Mesothelial cell of epicardium (in vitro differentiated cells): ENCODE measurements around the gene KSR1. TPM values are rescaled to one million over a fixed set of nuclear protein-coding genes. Genes with fewer than 3 reads are reported as not detected.

Source experiments
- DNase-seq, 2 experiments: peaks; one replicate each; pipeline ENCODE4 v3.0.0; 2021; ENCODE audit warnings: low spot score in 2 of 2; ENCODE audit not compliant: unreplicated experiment in 2 of 2
- H3K27ac Mint-ChIP-seq: 2 replicates; pipeline ENCODE4 v1.8.0; 2021; ENCODE audit warnings: mixed read lengths
- H3K27me3 Mint-ChIP-seq: 2 replicates; pipeline ENCODE4 v1.8.0; 2021; ENCODE audit warnings: low read depth, mixed read lengths
- H3K36me3 Mint-ChIP-seq: 2 replicates; pipeline ENCODE4 v1.8.0; 2021; ENCODE audit warnings: mixed read lengths
- H3K4me1 Mint-ChIP-seq: 2 replicates; pipeline ENCODE4 v1.8.0; 2021; ENCODE audit warnings: mixed read lengths
- H3K4me3 Mint-ChIP-seq: 2 replicates; pipeline ENCODE4 v1.8.0; 2021; ENCODE audit warnings: mild to moderate bottlenecking, moderate library complexity, mixed read lengths
- H3K9me3 Mint-ChIP-seq: 2 replicates; pipeline ENCODE4 v1.8.0; 2021; ENCODE audit warnings: mixed read lengths
- total RNA-seq: library from RNA; stranded (reverse); gene quantifications from 3 replicates; pipeline ENCODE4 v1.2.1, GENCODE V29; 2021
- TF ChIP-seq, protein P1 (sequence below): fragments of 200-600 bp; sonication (generic); IDR thresholded peaks from one replicate; pipeline ENCODE4 v1.5.0; 2021; ENCODE audit warnings: antibody characterized with exemption; ENCODE audit not compliant: unreplicated experiment

Gene KSR1
- total RNA-seq, 1 donor from 2014 or later, result 69.4 TPM

GRCh38 chr17:27466376-27466742 lies 10.1 kb downstream of the KSR1 start:
- no peaks in the 10 kb centered on the region for H3K27me3 Mint-ChIP-seq
- TF ChIP-seq, protein P1, sequence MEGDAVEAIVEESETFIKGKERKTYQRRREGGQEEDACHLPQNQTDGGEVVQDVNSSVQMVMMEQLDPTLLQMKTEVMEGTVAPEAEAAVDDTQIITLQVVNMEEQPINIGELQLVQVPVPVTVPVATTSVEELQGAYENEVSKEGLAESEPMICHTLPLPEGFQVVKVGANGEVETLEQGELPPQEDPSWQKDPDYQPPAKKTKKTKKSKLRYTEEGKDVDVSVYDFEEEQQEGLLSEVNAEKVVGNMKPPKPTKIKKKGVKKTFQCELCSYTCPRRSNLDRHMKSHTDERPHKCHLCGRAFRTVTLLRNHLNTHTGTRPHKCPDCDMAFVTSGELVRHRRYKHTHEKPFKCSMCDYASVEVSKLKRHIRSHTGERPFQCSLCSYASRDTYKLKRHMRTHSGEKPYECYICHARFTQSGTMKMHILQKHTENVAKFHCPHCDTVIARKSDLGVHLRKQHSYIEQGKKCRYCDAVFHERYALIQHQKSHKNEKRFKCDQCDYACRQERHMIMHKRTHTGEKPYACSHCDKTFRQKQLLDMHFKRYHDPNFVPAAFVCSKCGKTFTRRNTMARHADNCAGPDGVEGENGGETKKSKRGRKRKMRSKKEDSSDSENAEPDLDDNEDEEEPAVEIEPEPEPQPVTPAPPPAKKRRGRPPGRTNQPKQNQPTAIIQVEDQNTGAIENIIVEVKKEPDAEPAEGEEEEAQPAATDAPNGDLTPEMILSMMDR, result no peak
- H3K9me3 Mint-ChIP-seq, result no peaks in the 10 kb centered on the region
- no peaks in the 10 kb centered on the region for H3K36me3 Mint-ChIP-seq
- peaks cover 7% of the 10 kb centered on the region for H3K4me1 Mint-ChIP-seq
- H3K4me3 Mint-ChIP-seq, result no peak overlapping the region
- H3K27ac Mint-ChIP-seq, result no peak overlapping the region
- no peak for DNase-seq

DNA sequence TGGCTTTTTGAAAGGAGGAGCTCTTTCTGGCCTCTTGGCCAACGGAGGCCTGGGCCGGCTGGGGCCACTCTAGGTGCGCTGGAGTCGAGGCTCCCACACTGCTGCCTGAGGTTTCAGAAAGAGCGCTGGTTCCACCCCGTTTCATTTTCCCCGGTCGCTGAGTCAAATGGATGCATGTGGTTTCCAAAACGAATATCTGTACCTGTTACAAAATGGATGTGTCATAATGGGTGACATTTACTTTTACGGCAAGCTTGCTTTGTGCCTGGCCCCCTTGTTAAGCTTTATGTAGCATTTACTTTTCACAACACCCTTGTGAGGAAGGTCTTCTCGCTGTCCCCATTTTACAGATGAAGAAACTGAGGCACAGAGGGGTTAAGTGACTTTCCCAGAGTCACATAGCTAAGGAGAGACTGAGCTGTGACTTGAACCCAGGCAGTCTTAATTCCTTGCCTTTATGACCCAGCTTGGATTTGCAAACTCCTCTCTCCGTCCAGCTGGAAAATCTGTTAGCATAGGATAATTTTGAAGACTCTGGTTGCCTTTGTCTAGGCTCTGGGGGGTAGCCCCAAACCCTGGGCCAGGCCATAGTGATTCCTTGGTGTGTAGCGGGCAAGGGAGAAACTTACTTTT lies 10.6 kb downstream of the KSR1 start:
- H3K36me3 Mint-ChIP-seq, result no peaks in the 10 kb centered on the region
- no peaks in the 10 kb centered on the region for H3K9me3 Mint-ChIP-seq
- H3K4me1 Mint-ChIP-seq, result peaks cover 2% of the 10 kb centered on the region
- TF ChIP-seq, protein P1, result no peak
- no peak overlapping the region for H3K4me3 Mint-ChIP-seq
- DNase-seq, result no peak
- H3K27me3 Mint-ChIP-seq, result no peaks in the 10 kb centered on the region
- H3K27ac Mint-ChIP-seq, result no peak overlapping the region

DNA sequence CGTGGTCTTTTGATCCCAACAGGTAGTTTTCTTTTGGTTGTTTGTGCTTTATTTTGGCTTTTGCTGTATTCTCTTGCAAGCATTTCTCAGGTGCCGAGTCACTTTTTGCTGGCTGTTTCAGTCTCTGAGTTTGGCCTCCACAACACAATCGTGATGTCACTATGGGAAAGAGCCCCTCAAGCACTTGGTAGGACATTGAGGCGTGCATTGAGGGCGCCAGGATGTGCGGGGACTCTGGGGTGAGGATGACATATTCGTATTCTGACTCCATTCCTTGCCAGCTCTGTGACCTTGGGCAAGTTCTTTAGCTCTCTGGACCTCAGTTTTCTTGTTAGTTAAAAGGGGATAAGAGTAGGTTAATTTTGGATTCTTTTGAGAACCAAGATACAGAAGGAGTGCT lies 13.0 kb downstream of the KSR1 start:
- Mint-ChIP-seq H3K9me3 (no peaks in the 10 kb centered on the region), H3K36me3 (no peaks in the 10 kb centered on the region), H3K27me3 (no peaks in the 10 kb centered on the region), H3K4me3 (no peak overlapping the region), H3K27ac (no peak overlapping the region), H3K4me1 (peaks cover 2% of the 10 kb centered on the region)
- no peak for DNase-seq
- TF ChIP-seq, protein P1, result no peak

DNA sequence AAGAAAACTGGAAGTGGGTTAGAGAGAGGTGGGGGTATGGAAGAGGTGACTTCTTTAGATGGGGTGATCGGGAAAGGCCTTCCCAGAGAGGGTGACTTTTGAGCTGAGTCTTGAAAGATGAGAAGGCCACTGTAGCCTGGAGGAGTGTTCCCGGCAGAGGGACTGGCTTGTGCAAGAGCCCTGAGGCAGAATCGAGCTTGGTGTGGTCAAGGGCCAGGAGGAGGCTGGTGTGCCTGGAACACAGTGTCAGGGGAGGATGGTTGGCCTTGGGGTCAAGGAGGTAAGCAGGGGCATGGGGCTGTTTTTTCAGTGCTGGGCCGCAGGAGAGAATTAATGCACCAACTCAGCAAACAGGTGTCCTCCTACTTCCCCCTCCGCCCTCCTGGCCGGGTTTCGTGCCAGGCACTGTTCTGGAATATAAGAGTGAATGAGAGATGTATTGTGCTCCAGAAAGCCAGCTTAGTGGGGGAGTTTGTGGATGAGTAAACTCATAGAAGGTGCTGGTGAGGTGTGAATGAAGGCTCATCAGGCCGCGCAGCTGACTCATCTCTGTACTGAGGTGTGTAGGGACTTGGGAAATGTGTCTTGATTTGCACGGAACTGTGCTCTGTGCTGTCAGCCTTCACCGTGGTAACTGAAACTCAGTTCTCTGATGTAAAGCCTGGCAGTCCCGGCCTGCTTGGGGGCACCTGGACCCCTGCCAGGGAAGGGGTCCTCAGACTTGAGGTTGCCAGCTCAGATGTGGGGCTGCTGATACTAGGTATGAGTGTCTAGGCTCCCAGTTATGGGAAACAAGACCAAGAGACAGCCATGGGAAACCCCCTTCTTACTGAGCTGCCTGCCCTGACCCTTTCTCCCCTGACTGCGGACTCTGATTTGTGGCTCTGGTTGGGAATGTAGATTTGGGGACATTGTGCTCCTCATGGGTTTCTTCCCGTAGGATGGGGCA lies 15.3 kb downstream of the KSR1 start:
- no peaks in the 10 kb centered on the region for H3K27me3 Mint-ChIP-seq
- H3K27ac Mint-ChIP-seq, result no peak overlapping the region
- no peak for DNase-seq
- TF ChIP-seq, protein P1, result no peak
- H3K4me3 Mint-ChIP-seq, result no peak overlapping the region
- peaks cover 4% of the 10 kb centered on the region for H3K4me1 Mint-ChIP-seq
- H3K36me3 Mint-ChIP-seq, result no peaks in the 10 kb centered on the region
- no peaks in the 10 kb centered on the region for H3K9me3 Mint-ChIP-seq

- Mint-ChIP-seq H3K27ac (no peak overlapping the region), H3K4me3 (no peak overlapping the region), H3K36me3 (no peaks in the 10 kb centered on the region), H3K27me3 (no peaks in the 10 kb centered on the region), H3K4me1 (peaks cover 4% of the 10 kb centered on the region), H3K9me3 (no peaks in the 10 kb centered on the region)
- TF ChIP-seq, protein P1, result no peak
- DNase-seq, result no peak
Measured at GRCh38 chr17:27473190-27473747, 17.0 kb downstream of the KSR1 start.
